Epithelial cell of proximal tubule (primary cell): ENCODE results near the gene PLD5. TPM values are rescaled to one million over a fixed set of nuclear protein-coding genes. Genes with fewer than 3 reads are reported as not detected.
"Not testable (repeated sequence)": the region's sequence is repeated elsewhere in the genome, so short reads cannot be mapped to it uniquely, and the experiment has no call there.

Experiments used
- DNase-seq: peaks from one replicate; pipeline ENCODE4 v3.0.0-alpha.2; 2011; ENCODE audit warnings: low read depth
- H3K4me3 ChIP-seq: 2 replicates; pipeline ENCODE4 v1.5.1; 2011; ENCODE audit warnings: low read depth, mild to moderate bottlenecking, low read length
- CTCF ChIP-seq: conservative IDR thresholded peaks from 2 replicates; pipeline ENCODE4 v1.5.1; 2012; ENCODE audit warnings: low read depth, mild to moderate bottlenecking, low read length
- total RNA-seq: library from RNA; depleted of rRNA; stranded (reverse); fragments of >200 nt; gene quantifications from 2 replicates; pipeline ENCODE4 v1.2.3, GENCODE V29; 2015

Gene PLD5
- total RNA-seq, 1 donor from 2014 or later: 3.7 TPM

DNA sequence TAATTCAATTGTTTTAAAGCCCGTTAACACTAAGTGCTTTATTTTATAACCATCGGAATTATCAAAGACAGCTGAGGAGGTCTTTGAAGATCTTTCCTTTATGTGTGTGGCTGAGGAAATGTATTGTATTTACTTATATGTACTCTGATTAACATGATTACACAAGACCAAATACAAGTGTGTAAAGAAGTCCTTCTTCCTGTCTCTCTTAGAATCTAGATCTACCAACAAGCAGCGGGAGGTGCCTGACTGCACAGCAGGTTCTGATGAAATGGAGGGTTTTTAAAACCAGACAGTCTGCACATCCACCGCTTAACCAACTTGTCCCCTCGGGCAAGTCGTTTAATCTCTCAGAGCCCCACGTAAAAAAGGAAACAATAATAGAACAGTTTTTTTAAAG lies 285.1 kb downstream of the PLD5 start:
- no peak for TF ChIP-seq CTCF
- DNase-seq: no peak
- H3K4me3 ChIP-seq: no peak overlapping the region

- H3K4me3 ChIP-seq: no peak overlapping the region
- TF ChIP-seq CTCF: no peak
- DNase-seq: no peak
Measured at GRCh38 chr1:242237051-242237450, 287.4 kb downstream of the PLD5 start.

DNA sequence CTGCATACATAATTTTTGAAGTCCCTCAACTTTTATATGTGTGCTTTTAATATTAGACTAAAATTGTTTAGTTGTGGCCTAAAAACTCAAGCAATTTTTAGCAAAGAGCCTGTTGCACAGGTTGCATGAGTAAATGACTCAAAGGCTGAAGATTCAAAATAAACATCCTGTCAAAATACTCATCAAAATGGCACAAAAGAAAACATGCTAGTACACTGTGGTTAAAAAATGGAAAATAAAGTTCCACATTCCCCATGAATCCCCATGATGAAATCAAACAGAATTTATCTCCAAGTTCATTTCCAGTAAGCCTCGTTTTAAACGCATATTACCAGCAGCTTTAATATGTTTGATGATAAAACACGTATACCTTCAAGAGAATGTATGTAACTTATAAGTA lies 295.5 kb downstream of the PLD5 start:
- no peak for TF ChIP-seq CTCF
- no peak overlapping the region for H3K4me3 ChIP-seq
- no peak for DNase-seq

DNA sequence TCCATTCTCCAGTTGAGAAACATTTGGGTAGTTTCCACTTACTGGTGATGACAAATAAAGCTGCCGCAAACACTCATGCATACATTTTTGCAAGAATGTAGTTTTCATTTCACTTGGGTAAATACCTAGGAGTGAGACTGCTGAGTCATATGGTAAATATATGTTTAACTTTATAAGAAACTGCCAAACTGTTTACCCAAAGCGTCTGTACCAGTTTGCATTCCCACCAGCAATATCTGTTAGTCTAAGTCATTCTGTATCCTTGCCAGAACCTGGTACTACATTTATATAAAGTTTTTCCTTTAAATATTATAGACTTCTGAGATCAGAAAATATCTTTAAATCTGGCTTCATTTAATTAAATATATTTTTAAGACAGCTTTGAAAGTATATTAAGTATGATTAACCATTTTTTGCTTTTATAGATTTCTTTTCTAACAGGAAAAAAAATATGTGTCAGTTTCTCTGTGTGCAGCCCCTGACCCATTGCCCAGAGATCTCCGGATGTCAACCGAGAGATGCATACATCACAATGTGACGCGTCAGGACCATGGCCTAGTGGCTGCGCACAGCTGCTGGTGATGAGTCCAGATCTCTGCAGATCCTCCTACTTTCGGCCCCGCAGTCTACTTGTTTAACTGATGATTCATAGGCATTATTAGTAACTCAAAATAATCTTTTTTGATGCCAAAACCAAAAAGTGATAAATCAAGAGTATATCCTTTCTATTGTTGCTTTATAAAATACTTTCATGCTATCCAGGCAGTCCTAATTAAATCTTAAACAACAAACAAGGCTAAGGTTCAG lies 298.5 kb downstream of the PLD5 start:
- TF ChIP-seq CTCF: no peak
- DNase-seq: no peak
- H3K4me3 ChIP-seq: no peak overlapping the region

GRCh38 chr1:242224878-242225766 lies 299.4 kb downstream of the PLD5 start:
- not testable (repeated sequence) for DNase-seq, H3K4me3 ChIP-seq

- TF ChIP-seq CTCF: no peak
- H3K4me3 ChIP-seq: no peak overlapping the region
- no peak for DNase-seq
Measured at GRCh38 chr1:242224461-242224860, 300.0 kb downstream of the PLD5 start.

- no peak for DNase-seq
- no peak overlapping the region for H3K4me3 ChIP-seq
- no peak for TF ChIP-seq CTCF
Measured at GRCh38 chr1:242219905-242220304, 304.6 kb downstream of the PLD5 start.
